Measurements from ENCODE around the gene SMPD2.

SMPD2 gene

DNA sequence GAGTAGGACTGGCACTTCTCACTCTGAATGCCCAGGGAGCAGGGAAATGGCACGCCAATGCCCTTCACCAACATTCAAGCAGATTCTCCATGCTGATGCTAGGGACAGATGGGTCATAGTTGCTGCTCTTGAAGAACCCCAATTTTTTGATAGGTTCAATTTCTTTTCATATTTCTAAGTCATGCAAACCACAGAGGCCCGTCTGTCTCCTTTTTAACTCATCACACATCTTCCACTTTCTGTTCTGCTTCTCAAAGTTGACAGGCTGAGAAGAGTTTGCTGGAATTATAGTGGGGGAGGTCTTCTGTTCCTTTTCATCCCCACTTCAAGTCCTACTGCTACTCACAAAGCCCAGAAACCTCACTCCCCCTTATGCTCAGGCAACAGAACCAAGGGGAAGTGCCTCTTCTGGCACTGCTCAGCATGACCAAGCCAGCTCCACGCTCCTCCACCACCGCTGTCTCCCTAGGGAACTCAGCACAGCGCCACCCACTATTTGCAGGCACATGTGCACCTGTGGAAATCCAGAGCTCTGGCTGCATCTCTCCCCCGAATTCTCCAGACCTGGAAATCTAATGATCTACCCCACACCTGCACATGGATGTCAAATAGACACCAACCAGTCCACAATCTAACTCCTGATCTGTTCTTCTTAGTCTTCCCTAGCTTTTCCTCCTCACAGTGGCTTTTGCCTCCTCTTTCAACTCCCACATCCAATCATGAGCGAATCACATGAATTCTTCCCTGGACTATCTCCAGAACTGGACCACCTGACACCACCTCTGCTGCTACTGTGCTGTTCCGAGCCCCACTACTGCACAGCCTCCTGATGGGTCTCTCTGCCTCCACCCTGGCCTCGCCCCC is 31.8 kb downstream of the SMPD2 start:
- H3K27ac ChIP-seq: peak overlapping the region; percentile 80
- TF ChIP-seq ZFX (IDR thresholded peaks at IDR 0.05): no peak
- TF ChIP-seq, protein P1, sequence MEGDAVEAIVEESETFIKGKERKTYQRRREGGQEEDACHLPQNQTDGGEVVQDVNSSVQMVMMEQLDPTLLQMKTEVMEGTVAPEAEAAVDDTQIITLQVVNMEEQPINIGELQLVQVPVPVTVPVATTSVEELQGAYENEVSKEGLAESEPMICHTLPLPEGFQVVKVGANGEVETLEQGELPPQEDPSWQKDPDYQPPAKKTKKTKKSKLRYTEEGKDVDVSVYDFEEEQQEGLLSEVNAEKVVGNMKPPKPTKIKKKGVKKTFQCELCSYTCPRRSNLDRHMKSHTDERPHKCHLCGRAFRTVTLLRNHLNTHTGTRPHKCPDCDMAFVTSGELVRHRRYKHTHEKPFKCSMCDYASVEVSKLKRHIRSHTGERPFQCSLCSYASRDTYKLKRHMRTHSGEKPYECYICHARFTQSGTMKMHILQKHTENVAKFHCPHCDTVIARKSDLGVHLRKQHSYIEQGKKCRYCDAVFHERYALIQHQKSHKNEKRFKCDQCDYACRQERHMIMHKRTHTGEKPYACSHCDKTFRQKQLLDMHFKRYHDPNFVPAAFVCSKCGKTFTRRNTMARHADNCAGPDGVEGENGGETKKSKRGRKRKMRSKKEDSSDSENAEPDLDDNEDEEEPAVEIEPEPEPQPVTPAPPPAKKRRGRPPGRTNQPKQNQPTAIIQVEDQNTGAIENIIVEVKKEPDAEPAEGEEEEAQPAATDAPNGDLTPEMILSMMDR (conservative IDR thresholded peaks at IDR 0.05): no peak

DNA sequence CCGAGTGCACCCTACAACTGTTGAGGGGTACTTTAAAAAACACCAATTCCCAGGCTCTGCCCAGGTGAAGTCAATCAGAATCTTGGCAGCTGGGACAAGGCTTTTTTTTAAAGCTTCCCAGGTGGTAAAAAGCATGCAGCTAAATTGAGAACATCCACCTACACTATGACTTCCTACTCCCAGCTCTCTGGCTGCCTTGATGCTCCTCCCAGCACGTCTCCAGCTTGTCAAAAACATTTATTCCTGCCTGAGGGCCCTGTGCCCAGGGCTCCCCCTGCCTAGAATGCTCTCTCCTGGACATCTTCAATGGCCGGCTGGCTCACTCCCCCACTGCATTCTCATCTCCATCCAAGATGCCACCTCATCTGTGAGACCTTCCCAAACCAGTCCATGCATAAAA is 32.6 kb downstream of the SMPD2 start:
- peak overlapping the region; percentile 80; the same call in 1 of the 2 replicates for H3K27ac ChIP-seq
- TF ChIP-seq ZFX (IDR thresholded peaks at IDR 0.05): no peak
- TF ChIP-seq, protein P1 (conservative IDR thresholded peaks at IDR 0.05): no peak

DNA sequence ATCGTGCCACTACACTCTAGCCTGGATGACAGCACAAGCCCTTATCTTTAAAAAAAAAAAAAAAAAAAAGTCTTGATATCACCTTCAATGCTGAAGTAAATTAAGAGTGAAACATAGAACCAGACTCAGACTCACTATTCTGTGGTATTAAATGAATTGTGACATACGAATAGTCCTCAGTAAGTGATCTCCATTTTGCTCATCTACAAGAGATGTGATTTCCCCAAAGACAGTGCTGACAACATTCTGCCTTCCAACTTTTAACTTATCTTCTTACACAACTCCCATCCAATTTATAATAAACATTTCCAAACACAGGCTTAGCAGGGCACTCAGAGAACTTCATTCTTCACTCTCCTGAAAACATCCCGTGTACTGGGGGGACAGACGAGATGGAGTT is 34.5 kb downstream of the SMPD2 start:
- TF ChIP-seq, protein P1 (conservative IDR thresholded peaks at IDR 0.05): no peak
- TF ChIP-seq ZFX (IDR thresholded peaks at IDR 0.05): no peak

DNA sequence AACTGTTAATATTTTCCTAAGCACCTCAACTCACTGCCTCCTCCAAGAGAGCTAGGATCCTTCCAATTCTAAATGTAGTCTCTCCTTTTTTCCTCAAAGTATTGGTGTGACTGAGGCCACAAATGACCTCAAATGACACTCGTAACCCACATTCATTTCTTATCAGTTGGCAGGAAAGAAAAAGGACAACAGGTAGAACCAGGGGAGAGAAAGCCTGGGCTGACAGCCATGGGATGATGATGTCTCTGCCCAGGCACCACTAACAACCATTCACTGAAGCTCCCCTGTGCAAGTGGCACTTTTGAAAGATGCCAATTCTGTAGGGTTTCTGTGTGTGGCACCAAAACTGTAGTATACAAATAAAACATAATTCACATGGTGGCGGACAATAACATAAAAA is 35.1 kb downstream of the SMPD2 start:
- TF ChIP-seq, protein P1 (conservative IDR thresholded peaks at IDR 0.05): no peak
- no peak for TF ChIP-seq ZFX (IDR thresholded peaks at IDR 0.05)
- H3K27ac ChIP-seq: peak overlapping the region; percentile 35; the same call in 1 of the 2 replicates

More for the DNA sequence above, 34.5 kb downstream of the SMPD2 start:
- peak overlapping the region; percentile 35; the same call in 1 of the 2 replicates for H3K27ac ChIP-seq

DNA sequence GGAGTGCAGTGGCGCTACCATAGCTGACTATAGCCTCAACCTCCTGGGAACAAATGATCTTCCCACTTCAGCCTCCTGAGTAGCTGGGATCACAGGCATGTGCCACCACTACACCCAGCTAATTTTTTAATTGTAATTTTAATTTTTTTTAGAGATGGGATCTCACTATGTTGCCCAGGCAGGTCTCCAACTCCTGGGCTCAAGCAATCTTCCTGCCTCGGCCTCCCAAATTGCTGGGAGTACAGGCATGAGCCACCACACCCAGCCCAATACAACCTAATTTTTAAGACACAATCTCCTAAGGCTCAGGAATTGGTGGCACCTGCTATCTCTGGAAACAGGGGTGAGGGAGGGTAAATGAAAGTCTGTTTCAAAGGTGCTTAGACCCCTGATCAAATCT is 36.7 kb downstream of the SMPD2 start:
- TF ChIP-seq, protein P1 (conservative IDR thresholded peaks at IDR 0.05): no peak
- TF ChIP-seq ZFX (IDR thresholded peaks at IDR 0.05): no peak
- H3K27ac ChIP-seq: peak overlapping the region; percentile 58; the same call in 1 of the 2 replicates

DNA sequence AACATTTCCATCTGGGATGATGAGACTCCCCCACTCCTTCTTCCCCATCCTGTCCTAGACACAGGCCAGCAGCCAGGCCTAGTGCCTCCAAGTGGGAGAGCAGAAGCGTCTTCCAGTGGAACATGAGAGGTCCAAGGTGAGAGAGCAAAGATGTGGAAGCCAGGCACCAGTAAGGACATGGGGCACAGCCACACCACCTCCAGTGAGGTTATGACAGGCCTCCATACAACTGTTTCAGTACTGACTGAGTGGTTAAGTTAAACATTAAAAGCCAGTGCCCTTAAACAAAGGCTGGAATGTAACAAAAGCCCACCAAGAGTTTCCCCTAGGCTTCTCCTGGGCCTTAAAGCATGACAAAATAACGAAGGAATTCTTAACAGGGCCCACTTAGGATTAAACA is 37.2 kb downstream of the SMPD2 start:
- no peak for TF ChIP-seq ZFX (IDR thresholded peaks at IDR 0.05)
- TF ChIP-seq, protein P1 (conservative IDR thresholded peaks at IDR 0.05): no peak
- H3K27ac ChIP-seq: peak overlapping the region; percentile 58; the same call in 1 of the 2 replicates

DNA sequence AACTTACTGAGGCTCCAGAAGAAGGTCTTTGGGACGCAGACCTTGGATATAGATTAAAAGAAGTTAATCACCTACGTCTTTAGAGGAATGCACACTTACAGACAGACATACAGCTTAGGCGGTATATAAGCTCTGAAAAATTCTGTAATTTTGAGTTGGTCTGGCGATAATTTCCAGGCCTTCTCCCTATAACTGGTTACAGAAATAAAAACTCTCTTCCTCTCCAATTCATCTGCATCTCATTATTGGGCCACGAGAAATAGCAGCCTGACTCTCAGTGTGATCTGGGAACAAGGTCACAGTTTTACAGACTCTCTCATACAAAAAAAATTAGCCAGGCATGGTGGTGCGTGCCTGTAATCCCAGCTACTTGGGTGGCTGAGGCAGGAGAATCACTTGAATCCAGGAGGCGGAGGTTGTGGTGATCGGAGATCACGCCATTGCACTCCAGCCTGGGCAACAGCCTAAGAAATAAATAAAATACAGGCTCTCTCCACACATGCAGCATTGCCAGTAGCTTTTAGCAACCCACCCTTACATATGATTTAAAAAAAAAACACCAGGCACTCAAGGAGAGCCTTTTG is 37.8 kb downstream of the SMPD2 start:
- H3K27ac ChIP-seq: no peak overlapping the region
- TF ChIP-seq, protein P1 (conservative IDR thresholded peaks at IDR 0.05): no peak
- TF ChIP-seq ZFX (IDR thresholded peaks at IDR 0.05): no peak

Measured in C4-2B (cell line).